ENCODE results near the gene WWC2. TPM values are rescaled to one million over a fixed set of nuclear protein-coding genes. Genes with fewer than 3 reads are reported as not detected.

Gene WWC2
- total RNA-seq, 1 donor from 2014 or later, result 24.6 TPM

DNA sequence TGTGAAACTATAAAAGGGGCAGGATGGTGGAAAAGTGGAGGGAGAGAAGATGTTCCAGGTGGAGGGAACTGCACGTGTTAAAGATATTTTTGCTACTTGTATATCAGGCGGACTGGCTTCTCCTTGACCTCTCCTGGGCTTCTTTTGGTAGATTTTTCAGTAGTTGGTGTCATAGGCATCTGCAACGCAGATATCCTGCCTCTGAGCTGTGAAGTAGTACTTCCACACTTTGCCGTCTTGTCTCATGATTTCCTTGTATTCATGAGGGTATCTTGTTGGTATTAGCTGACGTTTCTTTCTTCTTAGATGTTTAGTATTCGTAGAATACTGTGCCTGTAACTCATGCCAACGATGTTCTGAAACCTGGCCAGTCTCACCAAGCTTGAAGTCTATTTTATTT lies 81.0 kb downstream of the WWC2 start:
- Mint-ChIP-seq H3K27me3 (ENCODE audit: low read depth) (no peaks in the 10 kb centered on the region), H3K4me3 (no peak overlapping the region), H3K36me3 (ENCODE audit: low read depth) (peaks cover 7% of the 10 kb centered on the region), H3K27ac (ENCODE audit: unreplicated experiment) (no peak overlapping the region), H3K4me1 (peaks cover 17% of the 10 kb centered on the region), H3K9me3 (peaks cover 2% of the 10 kb centered on the region)
- TF ChIP-seq, protein P1, sequence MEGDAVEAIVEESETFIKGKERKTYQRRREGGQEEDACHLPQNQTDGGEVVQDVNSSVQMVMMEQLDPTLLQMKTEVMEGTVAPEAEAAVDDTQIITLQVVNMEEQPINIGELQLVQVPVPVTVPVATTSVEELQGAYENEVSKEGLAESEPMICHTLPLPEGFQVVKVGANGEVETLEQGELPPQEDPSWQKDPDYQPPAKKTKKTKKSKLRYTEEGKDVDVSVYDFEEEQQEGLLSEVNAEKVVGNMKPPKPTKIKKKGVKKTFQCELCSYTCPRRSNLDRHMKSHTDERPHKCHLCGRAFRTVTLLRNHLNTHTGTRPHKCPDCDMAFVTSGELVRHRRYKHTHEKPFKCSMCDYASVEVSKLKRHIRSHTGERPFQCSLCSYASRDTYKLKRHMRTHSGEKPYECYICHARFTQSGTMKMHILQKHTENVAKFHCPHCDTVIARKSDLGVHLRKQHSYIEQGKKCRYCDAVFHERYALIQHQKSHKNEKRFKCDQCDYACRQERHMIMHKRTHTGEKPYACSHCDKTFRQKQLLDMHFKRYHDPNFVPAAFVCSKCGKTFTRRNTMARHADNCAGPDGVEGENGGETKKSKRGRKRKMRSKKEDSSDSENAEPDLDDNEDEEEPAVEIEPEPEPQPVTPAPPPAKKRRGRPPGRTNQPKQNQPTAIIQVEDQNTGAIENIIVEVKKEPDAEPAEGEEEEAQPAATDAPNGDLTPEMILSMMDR (conservative IDR thresholded peaks at IDR 0.05), result no peak
- no peak for DNase-seq (ENCODE audit: low read depth, low spot score)

DNA sequence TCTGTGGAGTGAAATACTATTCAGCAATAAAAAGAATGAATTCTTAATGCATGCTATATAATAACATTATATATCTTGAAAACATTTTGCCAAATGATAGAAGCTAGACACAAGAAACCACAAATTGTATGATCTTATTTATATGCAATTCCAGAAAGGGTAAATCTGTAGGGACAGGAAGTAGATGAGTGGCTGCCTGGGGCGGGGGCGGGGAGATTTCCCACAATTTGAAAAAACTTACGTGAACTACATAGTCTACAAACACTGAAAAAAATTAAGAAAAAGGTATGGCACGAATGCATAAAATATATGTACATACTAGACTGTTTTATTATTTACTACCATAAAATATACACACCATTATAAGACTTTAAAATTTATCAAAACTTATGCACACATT lies 81.6 kb downstream of the WWC2 start:
- Mint-ChIP-seq H3K27me3 (ENCODE audit: low read depth) (no peaks in the 10 kb centered on the region), H3K9me3 (peaks cover 2% of the 10 kb centered on the region), H3K4me1 (peaks cover 17% of the 10 kb centered on the region), H3K4me3 (no peak overlapping the region), H3K36me3 (ENCODE audit: low read depth) (peaks cover 7% of the 10 kb centered on the region), H3K27ac (ENCODE audit: unreplicated experiment) (no peak overlapping the region)
- DNase-seq (ENCODE audit: low read depth, low spot score), result no peak
- TF ChIP-seq, protein P1 (conservative IDR thresholded peaks at IDR 0.05), result no peak

DNA sequence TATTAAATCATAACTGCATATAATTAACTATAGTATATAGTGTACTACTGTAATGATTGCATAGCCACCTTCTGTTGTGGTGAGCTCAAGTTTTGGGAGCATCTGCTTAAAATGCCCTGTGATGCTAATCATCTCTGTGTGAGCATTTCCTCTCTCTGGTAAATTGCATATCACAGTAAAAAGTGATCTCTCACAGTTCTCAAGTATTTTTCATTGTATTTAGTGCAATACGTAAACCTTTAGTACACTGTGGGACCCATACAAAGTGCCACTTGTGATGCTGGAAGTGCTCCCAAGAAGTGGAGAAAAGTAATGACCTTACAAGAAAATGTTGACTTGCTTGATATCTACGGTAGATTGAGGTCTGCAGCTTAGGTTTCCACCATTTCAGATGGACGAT lies 82.0 kb downstream of the WWC2 start:
- H3K27me3 Mint-ChIP-seq (ENCODE audit: low read depth), result no peaks in the 10 kb centered on the region
- peaks cover 7% of the 10 kb centered on the region for H3K36me3 Mint-ChIP-seq (ENCODE audit: low read depth)
- TF ChIP-seq, protein P1 (conservative IDR thresholded peaks at IDR 0.05), result no peak
- H3K9me3 Mint-ChIP-seq, result peaks cover 2% of the 10 kb centered on the region
- peaks cover 17% of the 10 kb centered on the region for H3K4me1 Mint-ChIP-seq
- no peak overlapping the region for H3K4me3 Mint-ChIP-seq
- H3K27ac Mint-ChIP-seq (ENCODE audit: unreplicated experiment), result no peak overlapping the region
- DNase-seq (ENCODE audit: low read depth, low spot score), result no peak

DNA sequence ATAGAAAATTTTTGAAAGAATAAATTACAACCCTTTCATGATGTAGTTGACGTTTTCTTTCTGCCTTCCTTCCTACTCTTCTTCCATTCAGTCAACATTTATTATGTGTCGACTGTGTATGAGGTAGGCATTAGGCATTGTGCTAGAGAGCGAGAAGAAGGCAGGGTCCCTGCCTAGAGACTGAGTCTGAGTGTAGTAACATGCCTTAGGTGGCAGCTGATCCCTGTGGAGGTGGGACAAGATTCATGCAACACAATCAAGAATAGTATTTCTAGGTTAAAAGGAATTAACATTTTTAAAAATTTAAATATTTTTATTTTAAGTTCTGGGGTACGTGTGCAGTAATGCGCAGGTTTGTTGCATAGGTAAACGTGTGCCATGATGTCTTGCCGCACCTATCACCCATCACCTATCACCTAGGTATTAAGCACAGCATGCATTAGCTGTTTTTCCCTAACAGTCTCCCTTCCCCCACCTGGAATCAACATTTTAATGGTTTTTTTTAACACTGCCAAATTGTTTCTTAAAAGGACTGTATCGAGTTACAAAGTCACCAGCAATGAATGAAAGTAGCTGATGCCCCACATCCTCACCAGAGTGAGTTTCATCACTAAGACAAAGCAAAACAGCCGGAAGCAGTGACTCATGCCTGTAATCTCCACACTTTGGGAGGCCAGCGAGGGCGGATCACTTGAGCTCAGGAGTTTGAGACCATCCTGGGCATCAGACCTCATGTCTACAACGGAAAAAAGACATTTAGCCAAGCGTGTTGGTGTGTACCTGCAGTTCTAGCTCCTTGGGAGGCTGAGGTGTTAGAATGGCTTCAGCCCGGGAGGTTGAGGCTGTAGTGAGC lies 84.0 kb downstream of the WWC2 start:
- peaks cover 17% of the 10 kb centered on the region for H3K4me1 Mint-ChIP-seq
- DNase-seq (ENCODE audit: low read depth, low spot score), result no peak
- H3K4me3 Mint-ChIP-seq, result no peak overlapping the region
- TF ChIP-seq, protein P1 (conservative IDR thresholded peaks at IDR 0.05), result no peak
- no peaks in the 10 kb centered on the region for H3K27me3 Mint-ChIP-seq (ENCODE audit: low read depth)
- peaks cover 2% of the 10 kb centered on the region for H3K9me3 Mint-ChIP-seq
- H3K36me3 Mint-ChIP-seq (ENCODE audit: low read depth), result peaks cover 7% of the 10 kb centered on the region
- no peak overlapping the region for H3K27ac Mint-ChIP-seq (ENCODE audit: unreplicated experiment)

DNA sequence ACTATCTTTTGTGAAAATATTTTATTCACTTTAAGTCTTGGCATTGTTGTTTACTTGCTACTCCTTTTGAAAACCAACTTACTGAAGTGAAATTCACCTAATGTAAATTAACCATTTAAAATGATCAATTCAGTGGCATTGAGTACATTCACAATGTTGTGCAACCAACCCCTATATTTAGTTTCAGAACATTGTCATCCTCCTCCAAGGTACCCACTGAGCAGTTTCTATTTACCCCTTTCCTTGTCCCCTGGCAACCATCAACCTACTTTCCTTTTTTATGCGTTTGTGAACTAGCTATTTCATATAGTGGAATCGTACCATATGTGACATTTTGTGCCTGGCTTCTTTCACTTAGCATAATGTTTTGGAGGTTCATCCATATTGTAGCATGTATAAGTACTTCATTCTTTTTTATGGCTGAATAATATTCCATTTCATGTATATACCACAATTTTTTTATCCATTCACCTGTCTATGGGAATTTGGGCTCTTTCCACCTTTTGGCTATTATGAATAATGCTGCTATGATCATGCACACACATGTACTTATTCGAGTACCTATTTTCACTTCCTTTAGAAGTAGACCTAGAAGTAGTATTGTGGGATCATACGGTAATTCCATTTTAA lies 85.0 kb downstream of the WWC2 start:
- Mint-ChIP-seq H3K4me3 (no peak overlapping the region), H3K27me3 (ENCODE audit: low read depth) (no peaks in the 10 kb centered on the region), H3K9me3 (peaks cover 2% of the 10 kb centered on the region), H3K4me1 (peaks cover 17% of the 10 kb centered on the region), H3K27ac (ENCODE audit: unreplicated experiment) (no peak overlapping the region), H3K36me3 (ENCODE audit: low read depth) (peaks cover 7% of the 10 kb centered on the region)
- no peak for DNase-seq (ENCODE audit: low read depth, low spot score)
- TF ChIP-seq, protein P1 (conservative IDR thresholded peaks at IDR 0.05), result no peak

Data from neural crest cell (in vitro differentiated cells).